Pancreas (tissue), 10 donors: Measurements from ENCODE around the gene SLC23A1. TPM values are rescaled to one million over a fixed set of nuclear protein-coding genes. Genes with fewer than 3 reads are reported as not detected.
"Not testable (repeated sequence)": the region's sequence is repeated elsewhere in the genome, so short reads cannot be mapped to it uniquely, and the experiment has no call there.

Experiments used
- ATAC-seq, 4 donors: fragments of 200-7000 bp; cut with Tn5 transposase; one replicate each; pipeline versions ENCODE4 v1.8.0 to v1.9.1; 2020; ENCODE audit warnings: mild to moderate bottlenecking in 4 of 4, moderate library complexity in 4 of 4
- DNase-seq, 6 donors: peaks; one replicate each; pipeline ENCODE4 v3.0.0-alpha.2; 2020
- FAIRE-seq: peaks from 2 replicates; lab custom pipeline; 2012; peaks lifted over from hg19 to GRCh38; lab: Jason Lieb, UNC
- H3K27ac ChIP-seq, 4 donors: fragments of 200-600 bp; sonication (generic); 1 replicate in 3 of 4; 2 replicates in 1 of 4; pipeline versions ENCODE4 v1.5.0 to v1.8.0; 2020
- H3K27me3 ChIP-seq, 4 donors: fragments of 200-600 bp; one replicate each; pipeline ENCODE4 v1.8.0; 2021
- H3K36me3 ChIP-seq, 3 donors: fragments of 200-600 bp; sonication (generic) in 1 of 3; one replicate each; pipeline versions ENCODE4 v1.5.0 to v1.8.0; 2020 to 2021
- H3K4me1 ChIP-seq, 3 donors: fragments of 200-600 bp; one replicate each; pipeline ENCODE4 v1.8.0; 2021
- H3K4me3 ChIP-seq, 4 donors: fragments of 200-600 bp; sonication (generic) in 2 of 4; one replicate each; pipeline versions ENCODE4 v1.5.0 to v1.8.0; 2020 to 2021
- H3K9me3 ChIP-seq, 4 donors: fragments of 200-600 bp; one replicate each; pipeline ENCODE4 v1.8.0; 2021
- WGBS, 2 donors: extraction: QIAGEN DNeasy Blood & Tissue Kit; methylation state at CpG; one replicate each; pipeline ENCODE4 v1.1.7; 2013; 5-methylcytosine and 5-hydroxymethylcytosine counted together
- intact Hi-C, 3 donors: fragments of 100-400 bp; cut with DNase I; formaldehyde crosslinking; loops; one replicate each; pipeline versions ENCODE4 v1.11.1 to v1.14.2; 2022
- polyA plus RNA-seq, 2 donors: library from polyadenylated mRNA; stranded (reverse); fragments of 200-250 nt; gene quantifications; one replicate each; pipeline ENCODE4 v1.2.3, GENCODE V29; 2013
- total RNA-seq, 6 donors: library from RNA; stranded (reverse); fragmentation: NEBNext Ultra II Directional in 4 of 6; extraction: Animal tissue kit (Norgen Biotek cat#: 25700) in 4 of 6; gene quantifications; one replicate each; pipeline versions ENCODE4 v1.2.1 to v1.2.4, GENCODE V29; 2021 to 2023
- TF ChIP-seq, protein P1 (sequence below), 4 donors: fragments of 200-600 bp; sonication (generic) in 3 of 4; IDR thresholded peaks; one replicate each; pipeline versions ENCODE4 v1.5.0 to v1.8.0; 2021; ENCODE audit warnings: antibody characterized with exemption in 4 of 4
- donor health status: healthy with polysubstance abuse.
- donor health status: DM: no; HTN: no; CAD: no; lungs with moderate emphysema.
- donor health status: DM: no; HTN: no; CAD: no.
- donor health status: control.
- donor health status: control.
- donor health status: Bipolar disorder and iron deficiency.
- donor health status: DM: yes; HTN: yes; CAD: no.
- donor health status: DM: no; HTN: no; CAD: no.
- donor health status: DM: no; HTN: no; CAD: no.
- donor health status: DM: yes; HTN: yes; CAD: no.

Gene SLC23A1
- total and polyA plus RNA-seq, 8 donors, result 0.49 to 2.1 (median 1.3) TPM

DNA sequence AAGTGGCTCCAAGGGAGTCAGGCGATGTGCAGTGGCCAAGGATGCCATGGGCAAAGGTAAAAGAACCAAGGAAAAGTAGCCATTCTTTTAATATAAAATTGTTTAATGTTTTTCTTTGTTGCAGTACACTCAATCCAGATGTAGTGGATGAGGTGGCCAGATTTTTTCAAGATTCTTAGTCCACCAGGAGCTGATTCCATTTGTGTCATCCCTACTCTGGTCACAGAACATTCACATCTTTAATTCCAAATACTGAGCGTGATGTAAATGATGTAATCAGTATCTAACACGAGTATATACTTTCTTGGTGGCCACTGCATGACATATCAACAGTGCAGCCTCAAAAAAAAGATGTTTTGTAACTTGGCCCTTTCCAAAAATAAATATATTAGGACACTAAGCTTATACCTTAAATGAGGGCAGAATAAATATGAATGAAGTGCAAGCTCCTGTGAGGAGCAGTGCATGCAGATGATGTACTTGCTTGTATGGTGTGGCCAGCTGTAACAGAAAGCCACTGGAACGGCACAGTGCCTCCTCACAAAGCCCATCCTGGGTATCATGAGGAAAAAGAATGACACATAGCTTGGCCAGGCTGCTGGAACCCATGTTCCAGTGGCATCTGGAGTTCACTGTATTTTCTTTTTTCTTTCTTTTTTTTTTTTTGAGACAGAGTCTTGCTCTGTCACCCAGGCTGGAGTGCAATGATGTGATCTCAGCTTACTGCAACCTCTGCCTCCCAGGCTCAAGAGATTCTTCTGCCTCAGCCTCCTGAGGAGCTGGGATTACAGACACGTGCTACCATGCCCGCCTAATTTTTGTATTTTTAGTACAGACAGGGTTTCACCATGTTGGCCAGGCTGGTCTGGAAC lies 27.3 kb upstream of the SLC23A1 start:
- Histone ChIP-seq H3K4me3 (no peak overlapping the region), H3K9me3 (no peaks in the 10 kb centered on the region), H3K27me3 (no peaks in the 10 kb centered on the region), H3K27ac (no peak overlapping the region), H3K36me3 (no peaks in the 10 kb centered on the region), H3K4me1 (no peaks in the 10 kb centered on the region)
- intact Hi-C loops, result no loop called here
- no peak for DNase-seq
- no peak for FAIRE-seq
- WGBS, 2 donors, result 69 to 80% methylated on average over 6 of the region's 6 CpGs
- no peak for ATAC-seq
- TF ChIP-seq, protein P1, sequence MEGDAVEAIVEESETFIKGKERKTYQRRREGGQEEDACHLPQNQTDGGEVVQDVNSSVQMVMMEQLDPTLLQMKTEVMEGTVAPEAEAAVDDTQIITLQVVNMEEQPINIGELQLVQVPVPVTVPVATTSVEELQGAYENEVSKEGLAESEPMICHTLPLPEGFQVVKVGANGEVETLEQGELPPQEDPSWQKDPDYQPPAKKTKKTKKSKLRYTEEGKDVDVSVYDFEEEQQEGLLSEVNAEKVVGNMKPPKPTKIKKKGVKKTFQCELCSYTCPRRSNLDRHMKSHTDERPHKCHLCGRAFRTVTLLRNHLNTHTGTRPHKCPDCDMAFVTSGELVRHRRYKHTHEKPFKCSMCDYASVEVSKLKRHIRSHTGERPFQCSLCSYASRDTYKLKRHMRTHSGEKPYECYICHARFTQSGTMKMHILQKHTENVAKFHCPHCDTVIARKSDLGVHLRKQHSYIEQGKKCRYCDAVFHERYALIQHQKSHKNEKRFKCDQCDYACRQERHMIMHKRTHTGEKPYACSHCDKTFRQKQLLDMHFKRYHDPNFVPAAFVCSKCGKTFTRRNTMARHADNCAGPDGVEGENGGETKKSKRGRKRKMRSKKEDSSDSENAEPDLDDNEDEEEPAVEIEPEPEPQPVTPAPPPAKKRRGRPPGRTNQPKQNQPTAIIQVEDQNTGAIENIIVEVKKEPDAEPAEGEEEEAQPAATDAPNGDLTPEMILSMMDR (IDR thresholded peaks at IDR 0.05), result no peak

DNA sequence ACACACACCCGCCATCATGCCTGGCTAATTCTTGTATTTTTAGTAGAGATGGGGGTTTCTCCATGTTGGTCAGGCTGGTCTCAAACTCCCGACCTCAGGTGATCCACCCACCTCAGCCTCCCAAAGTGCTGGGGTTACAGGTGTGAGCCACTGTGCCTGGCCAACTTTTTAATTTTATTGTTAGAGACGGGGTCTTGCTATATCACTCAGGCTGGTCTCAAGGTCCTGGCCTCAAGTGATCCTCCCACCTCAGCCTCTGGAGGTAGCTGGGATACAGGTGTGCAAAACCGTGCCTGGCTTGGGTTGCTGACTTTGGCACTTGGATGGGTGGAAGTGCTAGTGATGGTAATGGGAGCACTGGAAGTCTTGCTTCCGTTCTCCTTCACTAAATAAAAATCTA lies 26.0 kb upstream of the SLC23A1 start:
- H3K4me3 ChIP-seq, FAIRE-seq, H3K27ac ChIP-seq, H3K4me1 ChIP-seq, H3K36me3 ChIP-seq, ATAC-seq, DNase-seq, H3K27me3 ChIP-seq, intact Hi-C loops, H3K9me3 ChIP-seq: not testable (repeated sequence)
- 80 to 94% methylated on average over 5 of the region's 5 CpGs for WGBS, 2 donors

DNA sequence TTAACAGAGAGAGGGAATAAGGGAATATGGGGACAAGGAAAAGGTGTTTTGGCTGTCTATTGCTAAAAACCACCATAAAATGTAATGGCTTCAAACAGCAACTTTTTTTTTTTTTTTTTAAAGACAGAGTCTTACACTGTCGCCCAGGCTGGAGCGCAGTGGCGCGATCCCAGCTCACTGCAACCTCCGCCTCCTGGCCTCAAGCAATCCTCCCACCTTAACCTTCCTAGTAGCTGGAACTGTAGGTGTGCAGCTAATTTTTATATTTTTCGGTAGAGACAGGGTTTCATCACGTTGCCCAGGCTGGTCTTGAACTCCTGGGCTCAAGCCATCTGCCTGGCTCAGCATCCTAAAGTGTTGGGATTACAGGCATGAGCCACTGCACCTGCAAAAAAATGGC lies 25.1 kb upstream of the SLC23A1 start:
- Histone ChIP-seq H3K27me3 (no peaks in the 10 kb centered on the region), H3K27ac (no peak overlapping the region), H3K9me3 (no peaks in the 10 kb centered on the region), H3K36me3 (no peaks in the 10 kb centered on the region), H3K4me1 (peaks cover 0 to 5% (median 0%) of the 10 kb centered on the region in 3 donors), H3K4me3 (no peak overlapping the region)
- TF ChIP-seq, protein P1 (IDR thresholded peaks at IDR 0.05), result no peak
- FAIRE-seq (no peak), DNase-seq (no peak), ATAC-seq (no peak)
- WGBS, 2 donors, result 90 to 96% methylated on average over 7 of the region's 7 CpGs
- intact Hi-C loops, result no loop called here

DNA sequence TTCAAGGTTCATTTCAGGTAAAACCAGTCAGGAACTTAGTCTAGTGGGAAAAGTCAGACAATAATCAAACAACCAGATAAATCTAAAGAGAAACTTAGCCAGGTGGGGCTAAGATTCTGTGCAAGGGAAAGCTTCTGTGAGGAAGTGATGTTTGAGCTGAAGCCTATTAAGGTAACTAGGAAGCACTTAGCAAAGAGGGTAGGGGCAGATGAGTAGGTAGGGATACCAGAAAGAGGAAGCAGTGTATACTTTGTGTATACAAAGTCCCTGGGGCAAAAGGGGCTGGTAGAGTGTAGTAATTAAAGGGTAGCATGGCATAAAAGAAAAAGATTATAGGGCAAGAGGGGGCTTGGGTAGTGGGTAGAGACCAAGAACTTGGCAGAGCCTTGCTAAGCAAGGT lies 24.4 kb upstream of the SLC23A1 start:
- DNase-seq, result no peak
- H3K4me3 ChIP-seq, result no peak overlapping the region
- H3K9me3 ChIP-seq, result no peaks in the 10 kb centered on the region
- H3K27me3 ChIP-seq, result no peaks in the 10 kb centered on the region
- ATAC-seq, result no peak
- intact Hi-C loops, result no loop called here
- TF ChIP-seq, protein P1 (IDR thresholded peaks at IDR 0.05), result no peak
- H3K36me3 ChIP-seq, result no peaks in the 10 kb centered on the region
- H3K27ac ChIP-seq, result no peak overlapping the region
- H3K4me1 ChIP-seq, result peaks cover 0 to 5% (median 0%) of the 10 kb centered on the region in 3 donors
- no peak for FAIRE-seq

DNA sequence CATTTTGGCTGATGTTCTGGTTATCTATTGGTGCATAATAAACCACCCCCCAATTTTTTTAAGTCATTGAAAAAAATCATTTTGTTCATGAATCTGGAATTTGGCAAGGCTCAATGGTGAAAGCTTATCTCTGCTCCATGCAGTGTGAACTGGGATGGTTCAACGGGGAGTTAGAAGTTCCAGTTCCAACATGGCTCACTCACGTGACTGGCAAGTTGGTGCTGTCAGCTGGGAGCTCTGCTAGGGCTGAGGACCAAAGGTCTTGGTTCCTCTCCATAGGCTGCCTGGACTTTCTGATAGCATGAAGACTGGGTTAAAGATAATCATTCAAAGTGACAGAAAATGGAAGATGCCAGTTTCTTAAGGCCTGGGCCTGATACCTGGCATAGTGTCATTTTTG lies 23.9 kb upstream of the SLC23A1 start:
- no peak for ATAC-seq
- H3K4me1 ChIP-seq, result peaks cover 0 to 5% (median 0%) of the 10 kb centered on the region in 3 donors
- 65 to 80% methylated on average over 2 of the region's 2 CpGs for WGBS, 2 donors
- no peak for DNase-seq
- intact Hi-C loops, result no loop called here
- H3K4me3 ChIP-seq, result no peak overlapping the region
- no peak overlapping the region for H3K27ac ChIP-seq
- no peaks in the 10 kb centered on the region for H3K9me3 ChIP-seq
- TF ChIP-seq, protein P1 (IDR thresholded peaks at IDR 0.05), result no peak
- H3K36me3 ChIP-seq, result no peaks in the 10 kb centered on the region
- no peak for FAIRE-seq
- H3K27me3 ChIP-seq, result no peaks in the 10 kb centered on the region
